Cardiac septum (tissue), 1 donor: ENCODE results near the gene VAX1. TPM values are rescaled to one million over a fixed set of nuclear protein-coding genes. Genes with fewer than 3 reads are reported as not detected.
"Not testable (repeated sequence)": the region's sequence is repeated elsewhere in the genome, so short reads cannot be mapped to it uniquely, and the experiment has no call there.

Experiments
- DNase-seq: peaks from one replicate; pipeline ENCODE4 v3.0.0-alpha.2; 2020; ENCODE audit warnings: low spot score
- intact Hi-C: fragments of 100-400 bp; cut with DNase I; formaldehyde crosslinking; loops from one replicate; pipeline ENCODE4 v1.14.0; 2022
- microRNA-seq: library from miRNA; unstranded; fragments of <30 nt; microRNA quantifications from one replicate; pipeline ENCODE4 v1.2.0, GENCODE V29; 2020
- total RNA-seq: library from RNA; stranded (reverse); fragmentation: NEBNext Ultra II Directional; extraction: Animal tissue kit (Norgen Biotek cat#: 25700); gene quantifications from one replicate; pipeline ENCODE4 v1.2.1, GENCODE V29; 2021
- donor health status: DM: no; HTN: no; CAD: no.

VAX1 gene
- total RNA-seq, 1 donor from 2014 or later: not detected

GRCh38 chr10:117094856-117095255, 43.2 kb downstream of the VAX1 start:
- no peak for DNase-seq
- intact Hi-C loops: no loop called here

GRCh38 chr10:117092386-117092785, 45.7 kb downstream of the VAX1 start:
- intact Hi-C loops: no loop called here
- no peak for DNase-seq

GRCh38 chr10:117090834-117091233, 47.2 kb downstream of the VAX1 start:
- intact Hi-C loops: no loop called here
- no peak for DNase-seq

GRCh38 chr10:117087521-117087920, 50.5 kb downstream of the VAX1 start:
- no peak for DNase-seq
- intact Hi-C loops: no loop called here

- no peak for DNase-seq
- intact Hi-C loops: no loop called here
These were observed 51.5 kb downstream of the VAX1 start for GRCh38 chr10:117086546-117086945.

- DNase-seq, intact Hi-C loops: not testable (repeated sequence)
These were observed 53.4 kb downstream of the VAX1 start for GRCh38 chr10:117084421-117085246.

Small RNAs within 50 kb of the gene (microRNA-seq; reads per million reads assigned to microRNA genes)
- not detected for gene MIR3663

Other genes starting within 250 kb of the VAX1 start
- gene SHTN1, start 133.1 kb downstream of the VAX1 start, total RNA-seq: 3.0 TPM
- not detected for gene KCNK18, start 59.2 kb upstream of the VAX1 start, total RNA-seq
- gene SLC18A2, start 102.8 kb upstream of the VAX1 start, total RNA-seq: 0.24 TPM
- 27.9 TPM for gene PDZD8, start 237.2 kb upstream of the VAX1 start, total RNA-seq